NOMO-1 (cell line): ENCODE measurements around the gene LRRC59.
"Not testable (repeated sequence)": the region's sequence is repeated elsewhere in the genome, so short reads cannot be mapped to it uniquely, and the experiment has no call there.

Source experiments
- DNase-seq, 2 experiments: peaks; one replicate each; lab custom pipeline; 2025; ENCODE audit not compliant: unreplicated experiment in 2 of 2; lab: John Stamatoyannopoulos, UW

The LRRC59 gene

DNA sequence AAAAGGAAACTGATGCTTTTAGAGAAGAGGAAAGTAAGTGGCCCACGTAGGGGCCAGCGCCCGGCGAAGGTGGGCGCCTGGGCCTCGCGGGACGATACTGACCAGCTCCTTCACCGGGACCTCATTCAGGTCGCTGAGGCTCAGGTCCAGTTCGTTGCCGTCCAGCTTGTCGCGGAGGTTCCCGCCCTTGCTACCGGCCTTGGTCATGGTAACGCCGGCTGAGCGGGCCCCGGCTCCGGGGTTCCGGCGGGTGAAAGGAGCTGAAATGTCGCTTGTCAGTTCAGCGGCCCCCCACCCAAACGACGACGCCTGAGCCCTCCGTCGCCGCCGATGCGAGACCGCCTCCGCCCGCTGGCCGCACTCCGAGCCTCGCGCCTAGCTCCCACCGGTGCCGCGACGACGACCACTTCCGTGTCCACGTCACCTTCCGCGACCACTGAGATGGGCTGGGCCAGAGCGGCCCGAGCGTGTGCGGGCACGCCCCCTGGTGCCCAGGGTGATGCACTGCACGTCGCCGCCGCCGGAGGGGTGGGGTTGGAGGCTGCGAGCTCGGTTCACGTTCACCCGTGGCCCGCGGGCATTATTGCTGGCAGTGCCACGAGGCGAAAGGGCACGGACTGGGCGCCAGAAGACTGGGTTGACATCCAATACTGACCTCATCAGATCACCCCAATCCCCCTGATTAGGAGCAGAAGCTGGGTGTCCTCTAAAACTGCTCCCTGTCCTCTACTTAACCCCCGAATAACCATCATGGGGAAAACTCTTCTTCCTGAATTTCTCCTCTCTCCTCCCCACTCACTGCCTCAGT is at the start of gene LRRC59:
LRRC59 (minus strand) TSS at position 413 of the 808 bp plus-strand sequence; CDS start at position 207, 206 bp downstream.
- DNase-seq: peak; percentile 75 to 85

DNA sequence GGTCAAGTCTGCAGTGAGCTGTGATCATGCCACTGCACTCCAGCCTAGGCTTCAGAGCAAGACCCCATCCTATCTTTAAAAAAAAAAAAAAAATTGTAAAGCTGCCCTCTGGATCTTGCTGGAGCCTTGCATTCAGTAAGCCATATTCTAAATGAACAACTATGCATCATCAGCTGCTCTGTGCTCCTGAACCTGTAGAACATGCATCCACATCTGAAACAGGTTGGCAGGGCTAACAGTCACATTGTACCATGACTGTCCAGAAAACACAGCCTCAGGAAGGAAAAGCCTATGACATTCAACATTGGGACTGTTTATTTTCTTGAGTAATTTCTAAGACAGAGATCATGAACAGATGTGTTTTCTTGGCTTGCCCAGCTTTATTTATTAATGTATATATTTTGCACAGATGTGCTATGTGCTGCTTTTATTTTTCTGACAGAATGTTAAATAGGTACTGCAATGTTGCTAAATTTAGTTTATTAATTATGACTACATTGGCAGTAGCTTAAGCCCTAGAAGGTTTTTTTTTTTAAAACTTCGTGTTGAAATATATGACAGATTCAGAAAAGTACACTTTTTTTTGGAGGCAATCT is 48.5 kb upstream of the LRRC59 start:
- no peak for DNase-seq

DNA sequence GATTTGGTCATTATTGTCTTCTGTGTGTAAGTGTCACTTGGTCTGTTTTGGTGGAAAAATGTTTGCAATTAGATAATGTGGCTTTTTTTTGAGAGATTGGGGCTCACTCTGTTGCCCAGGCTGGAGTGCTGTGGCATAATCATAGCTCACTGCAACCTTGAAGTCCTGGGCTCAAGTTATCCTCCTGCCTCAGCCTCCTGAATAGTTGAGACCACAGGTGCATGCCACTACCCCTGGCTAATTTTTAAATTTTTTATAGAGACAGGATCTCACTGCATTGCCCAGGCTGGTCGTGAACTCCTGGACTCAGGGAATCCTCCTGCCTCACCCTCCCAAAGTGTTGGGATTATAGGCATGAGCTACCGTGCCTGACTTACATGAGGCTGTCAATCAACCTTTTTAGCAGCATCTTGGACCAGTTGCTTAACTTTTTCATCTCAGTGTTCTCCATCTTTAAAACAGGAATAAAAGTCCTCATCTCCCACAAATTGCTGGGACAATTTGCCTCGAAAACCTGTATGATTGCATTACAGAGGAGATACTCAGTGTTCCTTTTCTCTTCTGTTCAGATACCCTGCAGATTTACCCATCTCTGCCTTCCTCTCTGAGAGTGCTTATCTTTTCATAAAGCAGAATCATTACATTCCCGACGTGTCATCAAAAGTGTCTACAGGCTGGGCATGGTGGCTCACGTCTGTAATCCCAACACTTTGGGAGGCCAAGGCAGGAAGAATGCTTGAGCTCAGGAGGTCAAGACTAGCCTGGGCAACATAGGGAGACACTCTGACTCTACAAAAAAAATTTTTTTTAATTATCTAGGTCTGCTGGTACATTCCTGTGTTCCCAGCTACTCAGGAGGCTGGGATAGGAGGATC is 47.8 kb upstream of the LRRC59 start:
- no peak for DNase-seq

DNA sequence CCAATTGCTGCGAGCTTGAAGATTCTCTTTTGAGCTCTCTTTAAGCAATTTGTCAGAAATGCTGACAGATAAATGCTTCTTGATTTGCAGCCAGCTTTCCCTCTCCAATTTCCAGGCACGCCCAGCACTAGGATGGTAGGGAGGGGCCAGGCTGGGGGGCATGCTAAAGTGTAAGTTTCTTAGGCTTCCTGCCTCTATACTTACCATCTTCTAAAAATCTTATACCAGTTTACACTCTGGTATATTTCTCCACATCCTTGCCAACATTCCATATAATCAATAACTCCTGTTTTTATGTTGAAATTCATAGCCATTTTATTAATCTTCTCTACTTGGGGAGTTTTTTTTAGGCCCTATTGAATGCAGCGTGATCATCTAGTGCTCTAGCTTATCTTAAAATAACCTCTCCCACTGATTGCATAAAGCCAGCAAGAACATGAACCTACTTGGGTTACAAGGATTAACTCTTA is 46.2 kb upstream of the LRRC59 start:
- DNase-seq: no peak

DNA sequence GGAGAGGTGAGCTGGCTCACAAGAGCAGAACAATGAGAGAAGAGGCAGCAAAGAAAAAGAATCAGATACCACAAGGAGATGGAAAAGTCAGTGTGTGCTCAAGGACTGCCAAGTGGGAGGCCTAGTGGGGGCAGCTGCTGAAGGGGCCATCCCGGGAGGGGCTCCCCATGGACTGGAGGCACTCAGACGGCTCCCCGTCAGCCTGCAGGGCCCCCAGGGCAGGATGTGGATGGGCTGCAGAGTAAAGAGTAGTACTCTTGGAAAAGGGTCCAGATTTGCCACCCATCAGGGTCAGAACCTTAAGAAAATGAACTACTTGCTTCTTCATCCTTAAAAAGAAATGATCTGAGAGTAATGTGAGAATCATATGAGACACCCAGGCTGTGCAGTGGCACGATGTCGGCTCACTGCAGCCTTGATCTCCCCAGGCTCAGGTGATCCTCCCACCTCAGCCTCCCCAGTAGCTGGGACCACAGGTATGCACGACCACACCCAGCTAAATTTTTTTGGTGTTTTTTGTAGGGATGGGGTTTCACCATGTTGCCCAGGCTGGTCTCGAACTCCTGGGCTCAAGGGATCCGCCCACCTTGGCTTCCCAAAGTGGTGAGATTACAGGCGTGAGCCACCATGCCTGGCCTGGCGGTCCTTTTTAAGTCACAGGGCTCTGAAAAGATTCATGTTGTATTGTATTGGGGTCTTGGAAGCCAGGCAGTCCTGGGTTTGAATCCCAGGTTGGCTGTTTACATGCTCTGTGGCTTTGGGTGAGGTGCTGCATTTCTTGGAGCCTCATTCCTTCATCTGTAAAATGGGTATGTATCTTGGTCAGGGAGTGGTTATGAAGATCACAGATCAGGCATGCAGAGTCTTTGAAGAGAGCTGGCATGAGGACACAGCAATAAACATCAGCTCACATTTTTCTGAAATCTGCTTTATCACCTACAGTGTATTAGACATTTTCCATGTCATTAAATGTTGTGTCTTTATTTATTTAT is 43.8 kb upstream of the LRRC59 start:
- DNase-seq: no peak

DNA sequence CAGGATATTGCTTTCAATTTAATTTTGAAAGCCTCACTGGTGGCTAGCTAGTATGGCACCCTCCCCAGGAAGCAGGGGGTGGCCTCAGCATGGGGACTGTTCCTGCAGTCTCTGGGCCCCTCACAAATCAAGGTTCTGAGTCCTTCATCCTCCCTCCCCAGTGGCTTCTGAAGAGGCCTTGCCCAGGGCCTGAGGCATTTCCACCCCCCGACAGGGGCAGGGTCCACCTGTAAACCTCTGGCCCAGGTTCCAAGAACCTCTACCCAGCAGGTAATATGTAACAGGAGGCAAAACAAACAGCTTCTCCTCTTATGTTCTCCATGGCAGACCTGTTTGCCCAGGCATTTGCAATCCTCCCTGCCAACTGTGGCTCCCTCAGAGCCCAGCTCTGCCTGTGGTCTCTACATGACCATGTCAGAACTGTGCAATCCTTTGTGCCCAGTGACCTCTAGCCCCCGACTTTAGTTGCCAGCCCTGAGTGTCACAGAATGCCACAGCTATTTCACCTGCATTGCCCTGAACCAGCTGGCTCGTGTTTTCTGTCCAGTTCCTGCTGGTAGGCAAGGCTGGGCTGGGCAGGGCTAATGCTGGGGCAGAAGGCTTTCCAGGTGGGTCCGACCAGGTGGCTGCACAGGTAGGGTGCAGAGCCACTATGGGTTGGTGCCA is 43.0 kb upstream of the LRRC59 start:
- DNase-seq: no peak

DNA sequence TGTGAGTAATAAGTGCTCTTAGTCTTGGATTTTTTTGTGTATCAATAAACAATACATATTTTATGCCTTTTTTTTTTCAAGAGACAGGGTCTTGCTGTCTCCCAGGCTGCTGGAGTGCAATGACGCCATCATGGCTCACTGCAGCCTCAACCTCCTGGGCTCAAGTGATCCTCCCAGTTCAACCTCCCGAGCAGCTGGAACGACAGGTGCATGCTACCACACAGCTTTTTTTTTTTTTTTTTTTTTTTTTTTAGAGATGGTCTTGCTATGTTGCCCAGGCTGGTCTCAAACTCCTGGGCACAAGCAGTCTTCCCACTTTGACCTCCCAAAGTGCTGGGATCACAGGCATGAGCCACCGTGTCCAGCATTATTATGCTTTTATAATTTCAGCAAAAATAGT is 41.7 kb upstream of the LRRC59 start:
- DNase-seq: no peak

DNA sequence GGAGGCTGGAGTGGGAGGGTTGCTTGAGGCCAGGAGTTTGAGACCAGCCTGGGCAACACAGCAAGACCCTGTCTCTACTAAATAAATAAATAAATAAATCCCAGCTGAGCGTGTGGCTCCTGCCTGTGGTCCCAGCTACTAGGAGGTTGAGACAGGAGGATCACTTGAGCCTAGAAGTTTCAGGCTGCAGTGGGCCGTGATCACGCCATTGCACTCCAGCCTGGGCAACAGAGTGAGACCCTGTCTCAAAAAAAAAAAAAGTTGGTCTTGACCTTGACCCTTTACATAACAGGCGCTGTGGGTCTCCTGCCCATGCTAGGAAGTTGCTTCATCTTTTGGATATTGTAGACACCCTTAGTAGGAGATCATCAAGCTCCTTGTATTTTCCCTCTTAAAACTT is 40.1 kb upstream of the LRRC59 start:
- no peak for DNase-seq

DNA sequence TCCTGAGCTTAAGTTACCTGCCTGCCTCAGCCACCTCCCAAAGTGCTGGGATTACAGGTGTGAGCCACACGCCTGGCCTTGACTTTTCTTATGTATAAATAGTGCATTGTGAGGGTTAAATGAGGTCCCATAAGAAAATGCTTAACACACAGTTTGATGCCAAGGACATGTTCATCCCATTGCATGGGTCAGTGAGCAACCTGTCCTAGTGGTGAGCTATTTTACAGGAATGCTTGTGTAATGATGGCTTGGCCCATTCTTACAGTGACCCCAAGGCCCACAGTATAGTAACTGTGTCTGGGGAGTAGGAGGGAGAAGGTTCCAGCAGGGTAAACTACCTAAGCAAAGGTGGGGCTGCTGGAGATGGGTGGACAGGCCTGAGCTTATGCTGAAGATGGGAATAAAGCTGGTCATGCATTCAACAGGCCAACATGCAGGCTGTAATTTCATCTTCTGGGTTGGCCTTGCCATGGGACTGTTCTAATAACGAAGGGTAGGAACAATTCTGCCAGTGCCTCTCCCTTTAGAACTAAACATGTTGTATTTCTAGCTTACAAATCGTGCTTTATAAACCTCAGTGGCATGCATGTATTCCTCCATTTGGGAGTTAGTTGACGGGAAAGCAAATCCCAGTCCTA is 34.9 kb upstream of the LRRC59 start:
- DNase-seq: no peak

DNA sequence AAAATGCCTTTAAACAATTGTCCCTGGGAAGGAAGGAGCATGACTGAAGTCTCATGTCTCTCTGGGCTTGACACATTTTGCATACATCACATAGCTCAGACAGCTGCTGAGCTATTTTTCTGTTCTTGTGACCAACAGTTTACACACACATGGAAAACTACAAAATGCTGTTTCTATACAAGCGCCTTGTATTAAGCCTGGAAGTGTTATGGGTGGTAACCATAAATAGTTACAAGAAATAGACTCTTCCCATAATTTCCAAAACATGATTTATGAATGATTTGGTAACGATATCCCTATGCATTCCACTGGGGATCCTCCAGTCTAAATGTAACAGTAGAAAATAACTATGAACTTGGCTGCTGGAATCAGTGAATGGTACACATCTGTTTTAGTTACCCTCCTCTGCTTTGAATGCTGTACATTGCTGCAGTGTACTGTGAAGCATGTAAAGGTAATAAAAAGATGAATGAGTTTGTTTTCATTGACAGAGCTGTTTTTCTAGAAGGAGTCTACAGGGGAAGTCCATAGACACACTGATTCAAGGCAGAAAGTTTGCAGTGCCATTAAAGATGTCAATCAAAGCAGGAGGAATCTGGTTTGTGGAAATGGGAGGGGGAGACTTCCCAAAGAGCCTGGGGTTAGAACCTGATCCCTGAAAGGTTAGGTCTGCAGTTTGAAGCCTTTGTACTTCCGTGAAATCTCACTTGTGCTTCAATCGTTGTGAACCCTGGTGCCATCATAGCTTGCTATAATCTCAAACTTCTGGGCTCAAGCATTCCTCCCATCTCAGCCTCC is 33.7 kb upstream of the LRRC59 start:
- DNase-seq: no peak

DNA sequence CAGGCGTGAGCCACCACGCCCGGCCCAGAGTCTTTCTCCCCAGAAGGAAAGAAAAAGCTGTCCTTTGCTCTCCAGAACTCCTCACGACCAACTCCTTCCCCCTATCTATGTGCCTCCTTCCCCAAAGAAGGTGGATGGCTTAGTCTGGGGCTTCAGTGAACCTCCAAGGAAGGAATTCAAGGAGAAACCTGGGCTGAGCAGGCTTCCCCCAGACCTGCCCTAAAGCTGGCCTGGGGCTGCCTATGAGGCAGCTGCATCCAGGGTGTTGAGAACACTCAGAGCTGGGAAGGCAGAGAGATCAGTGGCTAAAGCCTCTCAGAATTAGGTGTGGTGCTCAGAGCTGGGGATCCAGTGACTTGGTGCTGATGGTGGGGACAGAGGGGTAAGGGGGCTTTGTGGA is 32.5 kb upstream of the LRRC59 start:
- DNase-seq: no peak

DNA sequence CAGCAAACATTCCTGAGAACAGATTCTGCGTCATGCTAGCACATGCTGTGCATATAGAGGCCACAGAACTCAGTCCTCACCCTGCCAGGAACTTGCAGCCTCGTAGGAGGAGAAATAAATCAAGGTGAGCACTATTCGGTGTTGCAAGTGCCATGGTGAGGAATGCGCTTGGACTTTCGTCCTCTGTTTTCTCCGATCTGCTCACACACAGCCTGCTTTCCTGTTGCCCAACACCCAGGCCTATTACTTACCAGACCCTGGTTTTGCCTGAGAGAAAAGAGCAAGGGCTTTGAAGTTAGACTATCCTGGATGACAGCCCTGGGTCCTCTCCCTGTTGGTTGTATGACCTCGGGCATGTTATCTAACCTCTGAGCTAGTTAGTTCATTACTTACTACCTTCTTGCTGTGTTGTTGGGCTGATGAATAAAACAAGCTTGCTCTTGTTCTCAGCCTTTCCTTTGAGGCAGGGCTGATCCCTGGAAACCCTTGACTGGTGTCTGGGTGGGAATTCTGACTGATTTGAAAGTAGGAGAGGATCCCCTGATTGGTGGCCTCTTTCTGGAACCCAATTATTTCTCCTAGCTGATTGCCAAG is 31.6 kb upstream of the LRRC59 start:
- no peak for DNase-seq

DNA sequence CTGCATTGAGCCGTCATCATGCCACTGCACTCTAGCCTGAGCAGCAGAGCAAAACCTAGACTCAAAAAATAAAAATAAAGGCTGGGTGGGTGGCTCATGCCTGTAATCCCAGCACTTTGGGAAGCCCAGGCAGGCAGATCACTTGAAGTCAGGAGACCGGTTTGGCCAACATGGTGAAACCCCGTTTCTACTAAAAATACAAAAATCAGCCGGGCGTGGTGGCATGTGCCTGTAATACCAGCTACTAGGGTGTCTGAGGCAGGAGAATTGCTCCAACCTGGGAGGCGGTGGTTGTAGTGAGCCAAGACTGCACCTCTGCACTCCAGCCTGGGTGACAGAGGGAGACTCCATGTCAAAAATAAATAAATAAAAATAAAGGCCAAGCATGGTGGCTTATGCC is 30.8 kb upstream of the LRRC59 start:
- DNase-seq: not testable (repeated sequence)

DNA sequence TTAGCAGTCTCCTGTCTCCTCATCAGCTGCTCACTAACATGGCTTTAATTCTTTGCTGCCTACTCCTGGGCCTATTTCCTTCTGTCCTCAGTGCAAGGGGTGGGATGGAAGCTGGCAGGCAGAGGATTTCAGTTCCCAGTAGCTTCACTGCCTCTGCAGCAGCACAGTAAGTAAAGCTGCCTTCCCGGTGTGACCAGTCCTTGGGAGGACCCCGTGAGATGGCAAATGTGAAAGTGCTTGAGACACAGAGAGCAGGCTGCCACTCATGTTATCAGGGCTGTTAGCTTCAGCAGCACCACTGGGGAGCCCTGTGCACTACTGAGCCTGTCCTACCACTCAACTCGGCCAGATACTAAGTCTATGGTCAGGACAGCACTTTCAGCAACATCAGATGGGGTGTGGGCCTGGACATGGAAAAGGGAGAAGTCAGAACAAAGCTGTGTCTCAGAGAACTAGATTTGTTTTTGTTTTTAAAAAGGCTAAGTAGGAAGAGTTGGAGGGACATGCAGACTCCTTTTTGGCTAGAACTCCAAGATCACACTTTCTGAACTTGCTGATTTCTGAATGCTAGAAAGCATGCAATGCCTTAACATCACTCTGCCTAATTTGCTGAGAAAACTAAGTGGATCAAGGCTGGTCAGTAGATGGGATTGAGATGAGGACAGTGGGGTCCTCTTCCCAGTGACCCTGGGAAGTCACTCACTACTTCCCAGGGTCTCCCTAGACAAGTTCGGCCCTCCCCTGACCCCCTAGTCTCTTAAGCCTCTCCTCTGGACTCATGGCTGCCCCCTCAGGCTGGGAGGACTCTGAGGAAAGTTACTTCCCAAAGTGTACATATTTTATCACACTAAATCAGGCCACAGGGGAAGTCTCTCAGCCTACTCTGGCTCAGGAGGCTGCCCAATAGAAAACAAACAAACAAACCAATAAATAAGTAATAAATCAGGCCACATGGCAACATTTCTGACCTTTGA is 29.8 kb upstream of the LRRC59 start:
- DNase-seq: peak; percentile 9 to 23

DNA sequence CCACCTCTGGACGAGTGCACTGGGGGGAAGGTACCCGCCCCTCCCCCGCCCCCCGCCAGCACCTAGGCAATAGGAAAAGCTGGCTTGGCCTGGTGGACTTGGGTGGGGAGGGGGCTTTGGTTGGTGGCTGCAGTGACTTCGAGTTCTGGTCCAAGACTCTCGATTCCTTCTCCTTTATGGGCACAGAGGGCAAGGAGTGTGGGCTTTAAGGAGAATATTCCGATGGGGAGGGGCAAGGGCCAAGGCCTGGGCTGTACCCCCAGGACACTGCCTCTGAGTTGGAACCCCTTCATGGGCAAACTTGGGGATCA is 29.1 kb upstream of the LRRC59 start:
- no peak for DNase-seq

DNA sequence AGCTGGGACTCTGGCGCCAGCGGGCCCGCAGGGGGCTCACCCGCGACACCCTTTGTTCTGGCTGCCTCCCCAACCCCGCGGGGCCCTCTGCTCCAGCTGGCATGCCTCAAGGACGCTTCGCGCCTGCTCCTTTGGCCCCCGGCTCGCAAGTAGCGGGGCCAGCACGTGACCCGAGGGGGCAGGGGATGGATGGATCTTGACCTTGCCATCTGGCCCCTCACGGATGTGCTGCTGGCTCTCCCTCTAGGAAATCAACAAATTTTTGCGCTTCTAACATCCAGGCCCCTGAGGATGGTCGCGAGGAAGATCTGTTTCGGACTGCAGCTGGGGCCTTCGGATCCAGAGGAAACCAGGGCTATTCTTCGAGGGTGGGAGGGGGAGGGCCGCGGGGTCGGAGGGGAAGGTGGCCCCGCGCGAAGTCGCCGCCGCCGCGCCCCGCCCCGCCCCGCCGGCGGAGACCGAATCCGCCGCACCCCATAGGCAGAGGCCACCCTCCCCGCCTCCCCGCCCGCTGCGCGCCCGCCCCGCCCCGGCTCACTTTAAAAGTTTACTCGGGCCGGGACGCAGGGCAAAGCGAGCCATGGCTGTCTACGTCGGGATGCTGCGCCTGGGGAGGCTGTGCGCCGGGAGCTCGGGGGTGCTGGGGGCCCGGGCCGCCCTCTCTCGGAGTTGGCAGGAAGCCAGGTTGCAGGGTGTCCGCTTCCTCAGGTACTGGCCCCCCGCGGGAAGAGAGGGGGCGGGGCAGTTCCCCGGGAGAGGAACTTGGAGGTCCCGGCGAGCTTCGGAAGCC is 28.6 kb upstream of the LRRC59 start, which contains the start of gene ACSF2:
ACSF2 (plus strand) TSS at position 537 of the 790 bp plus-strand sequence; CDS start at position 581, 44 bp downstream.
- peak; percentile 52 to 71 for DNase-seq
